GM18520 (cell line): ENCODE results near the gene SPPL3.
"Not testable (repeated sequence)": the region's sequence is repeated elsewhere in the genome, so short reads cannot be mapped to it uniquely, and the experiment has no call there.

Source experiments
- ATAC-seq: cut with Tn5 transposase; IDR thresholded peaks from one replicate; pipeline ENCODE4 v1.9.1; 2021; ENCODE audit not compliant: unreplicated experiment

The SPPL3 gene

GRCh38 chr12:120792456-120792855, 111.7 kb downstream of the SPPL3 start:
- ATAC-seq = not testable (repeated sequence)

- no peak for ATAC-seq
Observed at GRCh38 chr12:120791669-120792176, 112.4 kb downstream of the SPPL3 start.

GRCh38 chr12:120790114-120790513, 114.0 kb downstream of the SPPL3 start:
- no peak for ATAC-seq

- ATAC-seq = no peak
Observed at GRCh38 chr12:120787889-120788288, 116.3 kb downstream of the SPPL3 start.

- ATAC-seq = no peak
Observed at GRCh38 chr12:120784804-120785203, 119.4 kb downstream of the SPPL3 start.

- no peak for ATAC-seq
Observed at GRCh38 chr12:120783197-120783596, 121.0 kb downstream of the SPPL3 start.

- no peak for ATAC-seq
Observed at GRCh38 chr12:120775862-120776552, 128.2 kb downstream of the SPPL3 start.

- ATAC-seq = no peak
Observed at GRCh38 chr12:120774169-120774916, 129.8 kb downstream of the SPPL3 start.

- no peak for ATAC-seq
Observed at GRCh38 chr12:120771097-120771496, 133.1 kb downstream of the SPPL3 start.

GRCh38 chr12:120767071-120768024, 136.8 kb downstream of the SPPL3 start:
- ATAC-seq = no peak

GRCh38 chr12:120766566-120766965, 137.6 kb downstream of the SPPL3 start:
- ATAC-seq = no peak

GRCh38 chr12:120764816-120765215, 139.3 kb downstream of the SPPL3 start:
- no peak for ATAC-seq

- no peak for ATAC-seq
Observed at GRCh38 chr12:120763250-120763649, 140.9 kb downstream of the SPPL3 start.

GRCh38 chr12:120762086-120762485, 142.1 kb downstream of the SPPL3 start:
- ATAC-seq = no peak

- ATAC-seq = no peak
Observed at GRCh38 chr12:120761519-120761934, 142.6 kb downstream of the SPPL3 start.

- no peak for ATAC-seq
Observed at GRCh38 chr12:120760349-120761254, 143.6 kb downstream of the SPPL3 start.

GRCh38 chr12:120759591-120760348, 144.4 kb downstream of the SPPL3 start:
- ATAC-seq = no peak

GRCh38 chr12:120758798-120759590, 145.2 kb downstream of the SPPL3 start:
- no peak for ATAC-seq

- ATAC-seq = no peak
Observed at GRCh38 chr12:120757949-120758348, 146.2 kb downstream of the SPPL3 start.
